ENCODE measurements around the gene SLC25A52. TPM values are rescaled to one million over a fixed set of nuclear protein-coding genes. Genes with fewer than 3 reads are reported as not detected.
"Not testable (repeated sequence)": the region's sequence is repeated elsewhere in the genome, so short reads cannot be mapped to it uniquely, and the experiment has no call there.

SLC25A52 gene
- total RNA-seq, 4 donors from 2014 or later = not detected

- TF ChIP-seq EP300 (IDR thresholded peaks at IDR 0.05) = no peak
- TF ChIP-seq POLR2AphosphoS5 (IDR thresholded peaks at IDR 0.05) = no peak
- no peak for TF ChIP-seq POLR2A (IDR thresholded peaks at IDR 0.05)
- H3K27ac ChIP-seq = no peak overlapping the region
- WGBS = 51% methylated on average over 3 of the region's 3 CpGs
- H3K4me3 ChIP-seq = no peak overlapping the region
- no peaks in the 10 kb centered on the region for H3K27me3 ChIP-seq
- H3K9me3 ChIP-seq = no peaks in the 10 kb centered on the region
- H3K36me3 ChIP-seq = no peaks in the 10 kb centered on the region
- peaks cover 6% of the 10 kb centered on the region for H3K4me1 ChIP-seq
- DNase-seq (ENCODE audit: low spot score in 2 of 2) = no peak
Measured at GRCh38 chr18:31750273-31750672, 10.4 kb downstream of the SLC25A52 start.

GRCh38 chr18:31746396-31746795 is 14.3 kb downstream of the SLC25A52 start:
- Histone ChIP-seq H3K4me3 (no peak overlapping the region), H3K9me3 (no peaks in the 10 kb centered on the region), H3K27ac (no peak overlapping the region), H3K27me3 (no peaks in the 10 kb centered on the region), H3K36me3 (no peaks in the 10 kb centered on the region), H3K4me1 (peaks cover 6% of the 10 kb centered on the region)
- no peak for TF ChIP-seq EP300 (IDR thresholded peaks at IDR 0.05)
- WGBS = 52% methylated on average over 4 of the region's 4 CpGs
- DNase-seq (ENCODE audit: low spot score in 2 of 2) = no peak

- no peak for TF ChIP-seq POLR2AphosphoS5 (IDR thresholded peaks at IDR 0.05)
- peaks cover 6% of the 10 kb centered on the region for H3K4me1 ChIP-seq
- no peak for DNase-seq (ENCODE audit: low spot score in 2 of 2)
- no peak overlapping the region for H3K4me3 ChIP-seq
- H3K36me3 ChIP-seq = no peaks in the 10 kb centered on the region
- H3K9me3 ChIP-seq = no peaks in the 10 kb centered on the region
- no peak overlapping the region for H3K27ac ChIP-seq
- 79% methylated on average over 15 of the region's 15 CpGs for WGBS
- no peaks in the 10 kb centered on the region for H3K27me3 ChIP-seq
Measured at GRCh38 chr18:31744321-31745067, 16.2 kb downstream of the SLC25A52 start.

GRCh38 chr18:31743600-31743999 is 17.1 kb downstream of the SLC25A52 start:
- not testable (repeated sequence) for H3K4me1 ChIP-seq; DNase-seq (ENCODE audit: low spot score in 2 of 2); H3K4me3 ChIP-seq; H3K27me3 ChIP-seq; H3K27ac ChIP-seq; H3K36me3 ChIP-seq; H3K9me3 ChIP-seq
- 61% methylated on average over 5 of the region's 5 CpGs for WGBS

GRCh38 chr18:31741097-31741735 is 19.5 kb downstream of the SLC25A52 start:
- H3K9me3 ChIP-seq = no peaks in the 10 kb centered on the region
- peaks cover 3% of the 10 kb centered on the region for H3K4me1 ChIP-seq
- H3K4me3 ChIP-seq = no peak overlapping the region
- no peaks in the 10 kb centered on the region for H3K27me3 ChIP-seq
- H3K27ac ChIP-seq = no peak overlapping the region
- 50% methylated on average over 4 of the region's 4 CpGs for WGBS
- no peak for DNase-seq (ENCODE audit: low spot score in 2 of 2)
- H3K36me3 ChIP-seq = no peaks in the 10 kb centered on the region
- no peak for TF ChIP-seq POLR2A (IDR thresholded peaks at IDR 0.05)
- no peak for TF ChIP-seq POLR2AphosphoS5 (IDR thresholded peaks at IDR 0.05)
- TF ChIP-seq CTCF (IDR thresholded peaks at IDR 0.05) = peak; percentile 60 to 84
- TF ChIP-seq EP300 (IDR thresholded peaks at IDR 0.05) = no peak

- H3K4me3 ChIP-seq = no peak overlapping the region
- no peaks in the 10 kb centered on the region for H3K36me3 ChIP-seq
- H3K27ac ChIP-seq = no peak overlapping the region
- H3K9me3 ChIP-seq = no peaks in the 10 kb centered on the region
- peaks cover 3% of the 10 kb centered on the region for H3K4me1 ChIP-seq
- WGBS = 83% methylated on average over 9 of the region's 9 CpGs
- H3K27me3 ChIP-seq = no peaks in the 10 kb centered on the region
- TF ChIP-seq POLR2A (IDR thresholded peaks at IDR 0.05) = no peak
- no peak for TF ChIP-seq CTCF (IDR thresholded peaks at IDR 0.05)
- TF ChIP-seq POLR2AphosphoS5 (IDR thresholded peaks at IDR 0.05) = no peak
- DNase-seq (ENCODE audit: low spot score in 2 of 2) = no peak
Measured at GRCh38 chr18:31740180-31740579, 20.5 kb downstream of the SLC25A52 start.

GRCh38 chr18:31739651-31740050 is 21.0 kb downstream of the SLC25A52 start:
- H3K4me3 ChIP-seq = no peak overlapping the region
- TF ChIP-seq EP300 (IDR thresholded peaks at IDR 0.05) (no peak), CTCF (IDR thresholded peaks at IDR 0.05) (no peak), POLR2AphosphoS5 (IDR thresholded peaks at IDR 0.05) (no peak), POLR2A (IDR thresholded peaks at IDR 0.05) (no peak)

More at GRCh38 chr18:31739651-31740050, 21.0 kb downstream of the SLC25A52 start:
- no peaks in the 10 kb centered on the region for H3K9me3 ChIP-seq
- no peak overlapping the region for H3K27ac ChIP-seq
- no peaks in the 10 kb centered on the region for H3K27me3 ChIP-seq
- no peak for DNase-seq (ENCODE audit: low spot score in 2 of 2)
- H3K36me3 ChIP-seq = no peaks in the 10 kb centered on the region
- 87% methylated on average over 3 of the region's 3 CpGs for WGBS
- peaks cover 3% of the 10 kb centered on the region for H3K4me1 ChIP-seq

Measured in suprapubic skin (tissue), 4 donors.